UCSD-AML1 (cell line): ENCODE data around the gene KRTAP17-1.

Experiments
- DNase-seq: peaks from one replicate; lab custom pipeline; 2025; ENCODE audit not compliant: unreplicated experiment; lab: John Stamatoyannopoulos, UW

KRTAP17-1 gene

GRCh38 chr17:41333098-41333497 is 17.6 kb upstream of the KRTAP17-1 start:
- no peak for DNase-seq

DNA sequence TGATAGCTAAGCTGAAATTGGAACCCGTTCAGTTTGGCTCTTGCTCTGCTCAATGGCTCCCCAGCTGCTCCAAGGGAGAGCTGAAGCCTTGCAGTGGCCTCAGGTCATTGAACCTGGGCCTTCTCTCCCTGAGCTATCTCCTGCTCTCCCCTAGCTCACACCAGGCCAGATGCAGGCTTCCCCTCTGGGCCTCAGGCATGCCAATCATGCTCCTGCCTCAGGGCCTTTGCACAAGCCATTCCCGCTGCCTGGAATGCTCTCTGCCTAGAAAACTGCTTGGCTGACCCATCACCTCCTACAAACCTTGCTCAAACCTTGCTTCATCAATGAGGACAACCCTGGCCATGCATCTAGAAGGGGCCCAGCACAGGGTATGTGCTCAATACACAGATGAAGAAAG is 16.7 kb upstream of the KRTAP17-1 start:
- DNase-seq, result no peak

- no peak for DNase-seq
Measured at GRCh38 chr17:41331606-41332005, 16.1 kb upstream of the KRTAP17-1 start.

GRCh38 chr17:41329279-41329948 is 13.9 kb upstream of the KRTAP17-1 start:
- DNase-seq, result peak; percentile 27

- DNase-seq, result no peak
Measured at GRCh38 chr17:41328207-41328606, 12.7 kb upstream of the KRTAP17-1 start.

DNA sequence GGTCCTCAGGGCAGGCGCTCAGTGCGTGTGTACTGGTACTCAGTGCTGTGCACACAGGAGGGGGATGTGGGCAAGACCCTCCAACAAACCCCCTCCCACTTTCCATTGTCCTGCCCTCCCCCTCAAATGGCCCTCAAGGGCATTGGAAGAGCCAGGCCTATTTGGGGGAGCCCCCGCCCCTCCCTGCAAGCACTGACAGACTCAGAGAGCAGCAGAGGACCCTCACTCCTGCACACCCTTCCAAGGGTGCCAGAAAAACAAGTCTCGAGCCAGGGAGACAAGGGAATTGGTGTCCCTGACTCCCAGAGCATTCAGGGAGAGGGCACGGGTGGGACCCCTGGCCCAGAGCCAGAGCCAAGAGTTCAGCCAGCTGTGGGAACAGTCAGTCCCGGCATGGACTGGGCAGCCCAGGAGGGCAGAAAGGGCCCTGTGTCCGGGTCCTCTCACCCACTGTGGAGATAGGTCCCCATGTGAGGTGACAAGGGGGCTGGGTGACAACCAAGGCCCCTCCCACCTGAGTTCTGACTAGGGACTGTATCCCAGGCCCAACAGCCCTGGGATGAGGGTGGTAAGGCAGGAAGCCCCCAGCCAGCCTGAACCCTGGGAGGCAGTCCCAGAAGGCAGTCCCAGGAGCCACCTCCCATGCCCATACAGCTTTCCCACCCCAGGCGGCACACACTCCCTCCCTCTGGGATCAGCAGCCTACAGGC is 12.1 kb upstream of the KRTAP17-1 start:
- DNase-seq, result no peak

- DNase-seq, result no peak
Measured at GRCh38 chr17:41326173-41327145, 10.9 kb upstream of the KRTAP17-1 start.

DNA sequence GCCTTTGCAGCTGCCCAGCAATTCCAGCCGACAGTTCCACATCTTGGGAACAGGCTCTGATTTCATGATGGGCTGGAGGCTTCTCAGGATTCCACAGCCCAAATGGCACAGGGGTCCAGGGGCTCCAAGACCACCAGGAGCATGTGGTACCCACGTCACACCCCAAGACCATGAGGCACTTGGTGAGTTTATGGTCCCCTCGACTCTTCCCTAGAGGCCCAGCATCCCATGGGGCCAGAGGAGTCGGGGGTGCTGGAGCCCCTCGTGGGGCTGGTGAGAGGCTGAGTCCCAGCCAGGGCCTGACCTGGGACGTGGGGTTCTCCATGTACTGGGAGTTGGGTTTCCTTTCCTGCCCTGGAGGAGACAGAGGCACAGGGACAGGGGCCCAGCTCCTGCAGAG is 10.1 kb upstream of the KRTAP17-1 start:
- no peak for DNase-seq

DNA sequence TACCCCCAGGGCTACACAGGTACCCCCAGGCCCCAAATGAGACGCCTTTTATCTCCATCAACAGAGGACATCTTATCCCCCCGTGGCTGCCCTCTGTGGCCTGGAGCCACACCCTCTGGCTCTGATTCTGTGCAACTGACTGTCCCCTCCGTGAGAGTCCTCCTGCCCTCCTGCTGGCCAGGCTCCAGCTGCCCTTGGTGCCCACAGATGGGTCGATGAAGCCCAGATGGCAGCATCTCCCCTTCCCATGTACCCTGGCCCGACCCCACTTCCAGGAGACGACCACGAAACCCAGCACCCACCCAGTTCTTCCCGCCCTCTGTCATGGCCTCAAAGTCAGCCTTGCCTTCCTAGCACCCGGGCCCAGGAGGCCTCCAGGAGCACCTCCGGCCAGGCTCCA is 9.6 kb upstream of the KRTAP17-1 start:
- DNase-seq, result no peak

DNA sequence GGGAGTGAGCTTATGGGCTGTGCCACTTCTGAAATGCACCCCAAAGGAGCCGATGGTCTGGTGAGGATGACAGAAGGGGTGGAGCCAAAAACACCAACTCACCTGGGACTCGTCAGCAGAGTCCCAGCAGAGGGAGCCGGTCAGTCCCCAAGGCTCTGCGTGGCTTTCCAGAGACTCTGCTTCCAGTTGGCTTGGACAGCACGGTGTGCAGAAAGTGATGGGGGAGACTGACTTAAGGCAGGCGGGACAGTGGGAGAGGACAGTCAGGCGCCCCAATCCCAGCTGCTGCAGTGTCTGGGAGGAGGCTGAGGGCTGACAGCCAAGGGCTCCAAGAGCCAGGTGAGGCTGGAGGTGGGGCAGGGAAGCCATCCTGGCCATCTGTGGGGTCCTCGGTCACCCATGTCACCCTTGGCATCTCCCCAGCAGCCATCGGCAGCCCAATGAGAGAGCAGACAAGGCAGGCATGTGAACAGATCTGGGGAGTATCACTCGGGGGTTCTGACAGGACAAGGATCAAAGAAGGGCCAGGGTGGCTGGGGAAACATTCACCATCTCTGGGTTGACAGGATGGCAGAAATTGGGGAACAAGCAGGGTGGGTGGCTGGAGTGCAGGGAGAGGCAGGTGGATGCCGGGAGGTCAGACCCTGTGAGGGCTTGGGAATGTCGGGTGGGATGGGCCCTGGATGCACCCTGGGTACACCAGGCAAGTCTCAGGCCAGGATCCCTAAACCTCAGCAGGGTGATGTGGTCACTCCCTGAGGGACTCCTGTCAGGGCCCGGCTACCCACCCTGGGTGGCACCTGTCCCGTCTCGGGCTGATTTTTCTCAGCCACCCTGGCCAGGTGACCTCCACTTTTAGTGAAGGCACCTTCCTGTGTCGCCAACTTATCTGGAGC is 8.9 kb upstream of the KRTAP17-1 start:
- DNase-seq, result no peak

DNA sequence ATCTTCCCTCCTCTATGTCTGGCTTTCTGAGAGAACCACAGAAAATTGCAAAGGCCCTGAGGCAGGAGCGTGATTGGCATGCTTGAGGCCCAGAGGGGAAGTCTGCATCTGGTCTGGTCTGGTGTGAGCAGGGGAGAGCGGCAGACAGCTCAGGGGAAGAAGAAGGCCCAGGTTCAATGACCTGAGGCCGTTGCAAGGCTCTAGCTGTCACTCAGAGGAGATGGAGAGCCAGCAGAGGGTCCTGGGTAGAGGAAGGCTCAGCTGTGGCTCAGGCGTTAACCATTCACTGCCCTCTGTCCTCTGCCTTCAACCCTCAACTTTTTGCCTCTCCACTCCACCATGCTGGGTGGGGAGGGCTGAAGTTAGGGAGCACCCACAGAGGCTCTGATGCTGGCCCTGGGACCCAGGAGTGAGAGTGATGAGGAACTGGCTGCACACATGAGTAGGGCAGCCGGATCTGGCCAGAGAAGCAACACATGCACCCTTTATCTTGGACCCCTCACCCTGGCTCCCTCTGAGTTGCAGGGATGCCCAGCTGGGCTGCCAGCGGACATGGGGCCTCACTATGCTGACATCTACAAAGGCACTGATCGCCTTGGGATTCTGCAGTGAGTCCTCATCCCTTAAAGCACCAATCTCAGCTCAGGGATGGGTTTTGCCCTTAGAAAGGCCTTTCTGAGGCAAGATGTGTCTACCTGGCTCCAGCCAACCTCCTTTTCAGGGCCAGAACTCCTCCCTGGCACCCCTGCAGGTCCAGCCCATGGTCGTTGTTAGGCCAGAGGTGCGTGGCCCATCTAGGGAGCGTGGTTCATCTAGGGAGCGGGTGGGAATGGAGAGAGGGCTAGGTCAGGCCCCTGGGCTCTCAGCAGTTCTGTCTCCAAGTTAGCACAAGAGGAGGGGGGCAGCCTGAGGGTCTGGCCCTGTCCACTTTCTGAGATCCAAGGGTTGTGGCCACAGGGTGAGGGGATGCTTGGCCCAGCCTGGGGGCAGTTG is 7.7 kb upstream of the KRTAP17-1 start:
- no peak for DNase-seq

- no peak for DNase-seq
Measured at GRCh38 chr17:41322094-41322902, 6.8 kb upstream of the KRTAP17-1 start.

DNA sequence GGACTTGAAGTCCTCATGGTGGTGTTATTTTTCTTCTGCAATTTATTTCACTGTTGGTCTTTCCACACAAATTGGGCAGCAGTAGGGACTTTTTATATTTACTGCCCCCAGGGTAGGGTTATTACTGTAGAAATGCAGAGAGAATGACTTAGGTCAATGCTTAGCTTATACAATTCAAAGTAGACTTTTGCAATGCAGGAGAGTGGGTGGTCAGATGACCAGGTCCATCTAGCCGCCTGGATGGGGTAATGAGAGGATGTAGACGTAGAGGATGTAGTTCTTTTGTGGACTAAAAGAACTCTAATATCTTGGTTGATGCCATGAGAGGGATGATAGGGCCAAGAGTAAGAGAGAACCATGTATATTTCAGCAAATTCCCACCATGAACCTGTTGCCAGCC is 2.7 kb upstream of the KRTAP17-1 start:
- no peak for DNase-seq

DNA sequence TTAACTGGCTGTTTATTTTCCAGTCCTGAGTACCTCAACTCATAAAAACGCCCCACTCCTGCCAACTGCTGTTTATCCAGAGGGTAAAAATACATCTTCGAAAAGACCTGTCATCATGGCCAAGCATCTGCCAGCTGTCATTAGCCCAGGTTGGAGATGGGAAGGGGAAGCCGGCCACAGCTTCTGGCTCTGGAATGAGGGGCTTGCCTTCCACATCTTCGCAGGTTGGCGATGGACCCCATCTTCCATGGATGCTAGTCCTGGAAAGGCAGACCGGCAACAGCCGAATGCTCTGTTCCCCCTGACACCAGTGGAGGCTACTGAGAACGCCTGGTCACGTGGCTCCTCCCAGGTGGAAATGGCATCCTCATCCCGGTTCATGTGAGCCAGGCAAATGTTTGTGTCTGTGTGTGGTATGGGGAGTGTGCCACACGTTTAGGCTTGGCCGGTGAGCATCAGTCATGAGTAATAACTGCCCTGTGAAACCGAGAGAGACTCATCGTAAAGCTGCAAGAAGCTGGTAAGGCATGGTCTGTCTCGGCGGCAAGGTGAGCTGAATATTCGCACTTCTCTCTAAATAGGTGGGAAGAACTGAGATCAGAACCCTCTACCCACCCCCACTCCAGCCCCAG is 420 bp upstream of the KRTAP17-1 start:
- DNase-seq, result no peak

DNA sequence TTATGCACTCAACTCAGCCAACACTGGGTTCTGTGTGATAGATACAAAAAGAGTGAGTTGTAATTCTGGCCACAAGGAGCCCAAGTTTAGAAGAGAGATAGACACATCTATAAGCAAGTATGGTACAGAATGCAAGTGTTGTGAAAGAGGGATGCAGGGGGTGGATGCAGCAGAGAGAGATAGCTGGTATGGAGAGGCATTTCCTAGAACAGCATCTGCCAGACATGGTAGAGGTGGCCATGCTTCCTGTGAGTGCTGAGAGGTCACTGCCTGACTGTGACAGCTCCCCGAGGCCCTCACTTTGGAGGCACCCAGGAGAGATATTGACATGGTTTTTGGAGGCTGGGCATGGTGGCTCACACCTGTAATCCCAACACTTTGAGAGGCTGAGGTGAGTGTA is 4.4 kb downstream of the KRTAP17-1 start:
- DNase-seq, result no peak

DNA sequence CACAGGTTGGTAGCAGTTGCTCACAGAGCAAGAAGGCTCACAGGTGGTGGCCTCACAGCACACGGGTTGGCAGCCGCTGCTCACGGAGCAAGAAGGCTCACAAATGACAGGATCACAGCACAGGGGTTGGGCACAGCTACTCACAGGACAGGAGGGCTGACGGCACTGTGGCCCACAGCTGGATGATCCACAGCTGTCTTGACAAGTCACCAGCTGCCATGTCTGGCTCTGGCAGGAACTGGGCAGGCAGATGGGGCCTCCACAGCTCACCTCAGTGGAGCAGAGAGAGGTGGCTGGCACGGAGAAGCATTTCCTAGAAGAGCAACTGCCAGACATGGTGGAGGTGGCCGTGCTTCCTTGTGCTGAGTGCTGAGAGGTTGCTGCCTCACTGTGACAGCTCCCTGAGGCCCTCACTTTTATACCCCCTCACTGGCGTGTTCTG is 6.6 kb downstream of the KRTAP17-1 start, which contains the start of gene KRTAP16-1:
KRTAP16-1 (minus strand) TSS at position 392 of the 442 bp plus-strand sequence; CDS start at position 336, 56 bp downstream.
- peak; percentile 54 for DNase-seq

DNA sequence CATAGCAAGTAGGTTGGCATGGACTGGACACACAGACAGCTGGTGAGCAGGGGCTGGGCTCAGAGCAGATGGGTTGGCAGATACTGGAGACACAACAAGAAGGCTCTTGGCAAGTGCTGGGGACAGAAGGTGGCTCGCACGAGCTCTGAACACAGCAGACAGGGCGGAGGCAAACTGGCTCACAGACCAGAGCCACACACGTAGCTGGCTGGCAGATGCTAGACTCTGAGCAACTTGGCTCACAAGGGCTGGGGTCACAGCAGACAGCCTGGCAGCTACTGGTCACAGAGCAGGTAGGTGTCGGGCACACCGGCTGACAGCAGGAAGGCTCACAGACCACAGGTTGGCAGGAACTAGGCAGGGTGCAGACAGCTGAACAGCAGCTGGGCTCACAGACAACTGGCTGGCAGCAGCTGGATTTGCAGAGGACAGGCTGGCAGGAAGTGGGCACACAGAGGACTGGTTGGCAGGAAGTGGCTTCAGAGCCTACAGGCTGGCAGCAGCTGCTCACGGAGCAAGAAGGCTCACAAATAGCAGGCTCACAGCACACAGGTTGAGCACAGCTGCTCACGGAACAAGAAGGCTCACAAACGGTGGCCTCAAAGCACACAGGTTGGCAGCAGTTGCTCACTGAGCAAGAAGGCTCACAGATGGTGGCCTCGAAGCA is 7.1 kb downstream of the KRTAP17-1 start:
- peak; percentile 69 for DNase-seq
